HFFc6 (cell line): ENCODE data around the gene DUSP18. TPM values are rescaled to one million over a fixed set of nuclear protein-coding genes. Genes with fewer than 3 reads are reported as not detected.

Source experiments
- DNase-seq: peaks from one replicate; pipeline ENCODE4 v3.0.0-alpha.2; 2018
- H3K27ac Mint-ChIP-seq: 2 replicates; pipeline ENCODE4 v1.8.0; 2020; ENCODE audit warnings: mild to moderate bottlenecking, mixed read lengths
- H3K27me3 Mint-ChIP-seq: 2 replicates; pipeline ENCODE4 v1.8.0; 2021; ENCODE audit warnings: mild to moderate bottlenecking, moderate library complexity, mixed read lengths; ENCODE audit not compliant: insufficient read depth
- H3K36me3 Mint-ChIP-seq: 2 replicates; pipeline ENCODE4 v1.8.0; 2021; ENCODE audit warnings: low read depth, mixed read lengths
- H3K4me1 Mint-ChIP-seq: 2 replicates; pipeline ENCODE4 v1.8.0; 2020; ENCODE audit warnings: low read depth, mixed read lengths
- H3K4me3 Mint-ChIP-seq: 2 replicates; pipeline ENCODE4 v1.8.0; 2020; ENCODE audit warnings: mild to moderate bottlenecking, moderate library complexity, mixed read lengths
- H3K9me3 Mint-ChIP-seq: 2 replicates; pipeline ENCODE4 v1.8.0; 2020; ENCODE audit warnings: mild to moderate bottlenecking, mixed read lengths
- total RNA-seq, 6 experiments: library from RNA; stranded (reverse); fragmentation: NEBNext Ultra II Directional; extraction: Animal tissue kit (Norgen Biotek cat#: 25700); gene quantifications; 2 replicates in 1 of 6; 3 replicates in 5 of 6; pipeline ENCODE4 v1.2.3, GENCODE V29; 2021
- TF ChIP-seq, protein P1 (sequence below): fragments of 200-600 bp; sonication (generic); IDR thresholded peaks from 2 replicates; pipeline ENCODE4 v1.5.0; 2021; ENCODE audit warnings: antibody characterized with exemption, mild to moderate bottlenecking

Gene DUSP18
- total RNA-seq, 6 experiments from 2014 or later, result 4.7 to 7.3 (median 6.0) TPM

DNA sequence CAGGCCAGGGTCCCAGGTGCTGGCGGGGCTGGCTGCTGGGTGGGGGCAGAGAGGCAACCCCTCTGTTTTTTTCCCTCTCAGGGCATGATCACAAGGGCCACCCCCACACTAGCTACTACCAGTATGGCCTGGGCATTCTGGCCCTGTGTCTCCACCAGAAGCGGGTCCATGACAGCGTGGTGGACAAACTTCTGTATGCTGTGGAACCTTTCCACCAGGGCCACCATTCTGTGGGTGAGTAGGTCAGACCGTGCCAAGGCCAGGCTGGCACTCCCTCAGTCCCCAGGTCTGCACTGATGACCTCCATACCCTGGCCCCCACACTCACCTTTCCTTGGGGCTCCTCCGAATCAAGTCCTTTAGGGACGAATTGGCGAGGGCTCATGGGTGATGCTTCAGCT lies 53.4 kb downstream of the DUSP18 start:
- Mint-ChIP-seq H3K27ac (no peak overlapping the region), H3K36me3 (no peaks in the 10 kb centered on the region), H3K4me1 (peaks cover 24% of the 10 kb centered on the region), H3K27me3 (no peaks in the 10 kb centered on the region; the same call in 1 of the 2 replicates), H3K4me3 (no peak overlapping the region), H3K9me3 (no peaks in the 10 kb centered on the region)
- TF ChIP-seq, protein P1, sequence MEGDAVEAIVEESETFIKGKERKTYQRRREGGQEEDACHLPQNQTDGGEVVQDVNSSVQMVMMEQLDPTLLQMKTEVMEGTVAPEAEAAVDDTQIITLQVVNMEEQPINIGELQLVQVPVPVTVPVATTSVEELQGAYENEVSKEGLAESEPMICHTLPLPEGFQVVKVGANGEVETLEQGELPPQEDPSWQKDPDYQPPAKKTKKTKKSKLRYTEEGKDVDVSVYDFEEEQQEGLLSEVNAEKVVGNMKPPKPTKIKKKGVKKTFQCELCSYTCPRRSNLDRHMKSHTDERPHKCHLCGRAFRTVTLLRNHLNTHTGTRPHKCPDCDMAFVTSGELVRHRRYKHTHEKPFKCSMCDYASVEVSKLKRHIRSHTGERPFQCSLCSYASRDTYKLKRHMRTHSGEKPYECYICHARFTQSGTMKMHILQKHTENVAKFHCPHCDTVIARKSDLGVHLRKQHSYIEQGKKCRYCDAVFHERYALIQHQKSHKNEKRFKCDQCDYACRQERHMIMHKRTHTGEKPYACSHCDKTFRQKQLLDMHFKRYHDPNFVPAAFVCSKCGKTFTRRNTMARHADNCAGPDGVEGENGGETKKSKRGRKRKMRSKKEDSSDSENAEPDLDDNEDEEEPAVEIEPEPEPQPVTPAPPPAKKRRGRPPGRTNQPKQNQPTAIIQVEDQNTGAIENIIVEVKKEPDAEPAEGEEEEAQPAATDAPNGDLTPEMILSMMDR, result no peak
- no peak for DNase-seq

DNA sequence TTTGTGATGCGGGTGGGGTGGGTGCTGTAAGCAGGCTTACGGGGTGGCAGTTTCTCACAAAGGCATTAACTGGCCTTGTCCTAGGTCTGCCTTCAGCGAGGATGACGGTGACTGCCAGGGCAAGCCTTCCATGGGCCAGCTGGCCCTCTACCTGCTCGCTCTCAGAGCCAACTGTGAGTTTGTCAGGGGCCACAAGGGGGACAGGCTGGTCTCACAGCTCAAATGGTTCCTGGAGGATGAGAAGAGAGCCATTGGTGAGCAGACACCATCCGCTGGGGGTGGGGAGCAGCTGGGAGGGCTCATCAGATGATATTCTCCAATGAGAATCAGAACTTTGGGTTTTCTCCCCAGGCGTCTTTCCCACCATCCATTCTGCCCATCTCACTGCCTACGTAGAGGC lies 54.9 kb downstream of the DUSP18 start:
- Mint-ChIP-seq H3K27me3 (no peaks in the 10 kb centered on the region; the same call in 1 of the 2 replicates), H3K4me1 (peaks cover 32% of the 10 kb centered on the region), H3K27ac (no peak overlapping the region), H3K36me3 (no peaks in the 10 kb centered on the region), H3K9me3 (no peaks in the 10 kb centered on the region), H3K4me3 (no peak overlapping the region)
- TF ChIP-seq, protein P1, result 0 out of 2 replicates have a peak, but pooled peaks have one; percentile 14
- DNase-seq, result no peak

Other genes starting within 250 kb of the DUSP18 start
- gene MTFP1, start 242.1 kb downstream of the DUSP18 start, total RNA-seq, result 1 to 10 TPM; 1.7 to 5.7 (median 4.1) TPM
- gene SEC14L3, start 195.9 kb downstream of the DUSP18 start, total RNA-seq, result not detected
- gene SEC14L4, start 162.2 kb downstream of the DUSP18 start, total RNA-seq, result not detected
- not detected for gene SEC14L6, start 121.1 kb downstream of the DUSP18 start, total RNA-seq
- not detected for gene GAL3ST1, start 93.2 kb downstream of the DUSP18 start, total RNA-seq
- 100 to 1,000 TPM in 1 of 6 experiments, 10 to 100 TPM in 5; 81.8 to 110 (median 86.9) TPM for gene PES1, start 76.0 kb downstream of the DUSP18 start, total RNA-seq
- 1 to 10 TPM; 2.3 to 3.2 (median 2.9) TPM for gene TCN2, start 60.7 kb downstream of the DUSP18 start, total RNA-seq
- gene SLC35E4, start 32.1 kb downstream of the DUSP18 start, total RNA-seq, result 1 to 10 TPM; 4.9 to 7.4 (median 5.5) TPM
- under 1 TPM in 5 of 6 experiments, not detected in 1; 0.09 to 0.37 (median 0.28) TPM for gene OSBP2, start 27.0 kb upstream of the DUSP18 start, total RNA-seq